K562 (cell line): ENCODE measurements around the gene BIN1. TPM values are rescaled to one million over a fixed set of nuclear protein-coding genes. Genes with fewer than 3 reads are reported as not detected.

Experiments
- ARID2 ChIP-seq: fragments of 450-650 bp; IDR thresholded peaks from 2 replicates; pipeline ENCODE4 v1.6.1; 2017; ENCODE audit warnings: antibody characterized with exemption, mild to moderate bottlenecking
- BCOR ChIP-seq: fragments of 450-650 bp; IDR thresholded peaks from 2 replicates; pipeline ENCODE4 v1.6.1; 2016
- BHLHE40 ChIP-seq: IDR thresholded peaks from 2 replicates; pipeline ENCODE4 v1.6.1; 2011; ENCODE audit warnings: low read length, improper control_type of control experiment
- BRF1 ChIP-seq: IDR thresholded peaks from 3 replicates; pipeline ENCODE4 v1.6.1; 2011; ENCODE audit warnings: borderline replicate concordance, mild to moderate bottlenecking; ENCODE audit not compliant: insufficient read length; ENCODE audit errors: extremely low read depth
- FOXJ2 ChIP-seq: fragments of 200-800 bp; sonication (Bioruptor generic); IDR thresholded peaks from 2 replicates; pipeline ENCODE4 v1.6.1; 2016; ENCODE audit warnings: missing genetic modification characterization, missing compliant biosample characterization
- HCFC1 ChIP-seq: IDR thresholded peaks from 2 replicates; pipeline ENCODE4 v1.6.1; 2012; ENCODE audit warnings: low read depth, low read length, improper control_type of control experiment
- HIVEP1 ChIP-seq: fragments of 250-450 bp; sonication (Bioruptor Pico); IDR thresholded peaks from 2 replicates; pipeline ENCODE4 v1.4.0; 2020; ENCODE audit warnings: mild to moderate bottlenecking
- KDM5B ChIP-seq: fragments of 200-600 bp; sonication (generic); IDR thresholded peaks from 2 replicates; pipeline ENCODE4 v1.6.1; 2012; ENCODE audit warnings: low read depth, mild to moderate bottlenecking, moderate library complexity, low read length, control low read depth, inconsistent platforms; ENCODE audit not compliant: insufficient replicate concordance
- NFATC3 ChIP-seq: fragments of 450-650 bp; IDR thresholded peaks from 2 replicates; pipeline ENCODE4 v1.6.1; 2017; ENCODE audit warnings: mild to moderate bottlenecking
- PPARD ChIP-seq: fragments of 250-450 bp; sonication (Bioruptor Pico); IDR thresholded peaks from 2 replicates; pipeline ENCODE4 v1.8.0; 2022; ENCODE audit warnings: inconsistent platforms, mild to moderate bottlenecking, moderate library complexity
- SAFB ChIP-seq: fragments of 200-400 bp; formaldehyde crosslinking; IDR thresholded peaks from 2 replicates; pipeline ENCODE4 v1.6.1; 2017; ENCODE audit warnings: low read depth, low read length, borderline replicate concordance
- SMAD4 ChIP-seq: fragments of 250-450 bp; sonication (Bioruptor Pico); conservative IDR thresholded peaks from 2 replicates; pipeline ENCODE4 v1.8.0; 2021; ENCODE audit warnings: inconsistent platforms, mild to moderate bottlenecking, moderate library complexity
- SNIP1 ChIP-seq: fragments of 450-650 bp; IDR thresholded peaks from 2 replicates; pipeline ENCODE4 v1.7.1; 2017; ENCODE audit warnings: low read depth, mild to moderate bottlenecking
- TFAM ChIP-seq: fragments of 250-450 bp; sonication (Bioruptor Pico); conservative IDR thresholded peaks from 2 replicates; pipeline ENCODE4 v1.5.0; 2021; ENCODE audit warnings: mild to moderate bottlenecking, moderate library complexity
- VEZF1 ChIP-seq: fragments of 200-800 bp; sonication (Bioruptor generic); IDR thresholded peaks from 2 replicates; pipeline ENCODE4 v1.6.1; 2017; ENCODE audit warnings: missing genetic modification characterization, missing compliant biosample characterization
- ZNF589 ChIP-seq: fragments of 200-800 bp; sonication (Bioruptor generic); IDR thresholded peaks from 2 replicates; pipeline ENCODE4 v1.6.1; 2016; ENCODE audit warnings: low read depth, missing genetic modification characterization, missing compliant biosample characterization
- polyA plus RNA-seq, 8 experiments: library from polyadenylated mRNA; depleted of rRNA in 4 of 8; stranded (reverse) in 5 of 8; unstranded in 3 of 8; fragments of >200 nt; fragmentation: Nextera tagmentation in 2 of 8; fragmentation: Illumina TruSeq in 1 of 8; extraction: Ambion mirVana in 2 of 8; extraction: Trizol in 1 of 8; gene quantifications; 2 replicates each; pipeline versions ENCODE4 v1.2.1 to v1.2.3, GENCODE V29; 2011 to 2014; ENCODE audit warnings: inconsistent platforms in 1 of 8, missing spikeins in 1 of 8
- total RNA-seq, 7 experiments: library from RNA; depleted of rRNA in 6 of 7; stranded (reverse); fragments of >200 nt in 6 of 7; fragmentation: Illumina TruSeq in 2 of 7; extraction: Trizol in 2 of 7; gene quantifications; 2 replicates each; pipeline versions ENCODE4 v1.2.1 to v1.2.3, GENCODE V29; 2011 to 2021; ENCODE audit warnings: low replicate concordance in 1 of 7
- TF ChIP-seq, protein P1 (sequence below): fragments of 250-450 bp; sonication (Bioruptor Pico); IDR thresholded peaks from 2 replicates; pipeline ENCODE4 v1.5.1; 2021; ENCODE audit warnings: mild to moderate bottlenecking
- TF ChIP-seq, protein P2 (sequence below): sonication (generic); formaldehyde crosslinking; IDR thresholded peaks from 2 replicates; pipeline ENCODE4 v1.8.0; 2022; ENCODE audit warnings: mild to moderate bottlenecking, missing genetic modification reagents, borderline replicate concordance
- TF ChIP-seq, protein P3 (sequence below): sonication (generic); formaldehyde crosslinking; IDR thresholded peaks from 2 replicates; pipeline ENCODE4 v1.8.0; 2022; ENCODE audit warnings: mild to moderate bottlenecking, missing genetic modification reagents

BIN1 gene
- total and polyA plus RNA-seq, 9 of the 15 experiments (the other 6 are each of a cell fraction or from before 2014, with no cell fraction given), result 0.04 to 2.8 (median 0.79) TPM; not detected in 1

GRCh38 chr2:127003070-127003800 lies 103.7 kb downstream of the BIN1 start (continued):
- no peak for TF ChIP-seq VEZF1 (CRISPR knock-in tag)
- TF ChIP-seq ARID2, result 0 out of 2 replicates have a peak, but pooled peaks have one; percentile 25
- no peak for TF ChIP-seq FOXJ2 (tag)
- no peak for TF ChIP-seq KDM5B
- TF ChIP-seq ZNF589 (CRISPR knock-in tag), result no peak
- no peak for TF ChIP-seq TFAM
- TF ChIP-seq BHLHE40, result no peak
- TF ChIP-seq HIVEP1, result no peak
- no peak for TF ChIP-seq SAFB
- no peak for TF ChIP-seq PPARD (CRISPR knock-in tag)
- TF ChIP-seq, protein P1, sequence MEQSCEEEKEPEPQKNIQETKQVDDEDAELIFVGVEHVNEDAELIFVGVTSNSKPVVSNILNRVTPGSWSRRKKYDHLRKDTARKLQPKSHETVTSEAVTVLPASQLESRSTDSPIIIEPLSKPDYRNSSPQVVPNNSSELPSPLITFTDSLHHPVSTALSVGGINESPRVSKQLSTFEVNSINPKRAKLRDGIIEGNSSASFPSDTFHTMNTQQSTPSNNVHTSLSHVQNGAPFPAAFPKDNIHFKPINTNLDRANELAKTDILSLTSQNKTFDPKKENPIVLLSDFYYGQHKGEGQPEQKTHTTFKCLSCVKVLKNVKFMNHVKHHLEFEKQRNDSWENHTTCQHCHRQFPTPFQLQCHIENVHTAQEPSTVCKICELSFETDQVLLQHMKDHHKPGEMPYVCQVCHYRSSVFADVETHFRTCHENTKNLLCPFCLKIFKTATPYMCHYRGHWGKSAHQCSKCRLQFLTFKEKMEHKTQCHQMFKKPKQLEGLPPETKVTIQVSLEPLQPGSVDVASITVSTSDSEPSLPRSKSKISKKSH (CRISPR knock-in tag), result no peak
- TF ChIP-seq NFATC3, result no peak
- TF ChIP-seq BRF1, result no peak
- no peak for TF ChIP-seq SNIP1
- TF ChIP-seq BCOR, result no peak
- TF ChIP-seq HCFC1, result no peak
- TF ChIP-seq SMAD4 (CRISPR knock-in tag), result 0 out of 2 replicates have a peak, but pooled peaks have one; percentile 34
- TF ChIP-seq, protein P2, sequence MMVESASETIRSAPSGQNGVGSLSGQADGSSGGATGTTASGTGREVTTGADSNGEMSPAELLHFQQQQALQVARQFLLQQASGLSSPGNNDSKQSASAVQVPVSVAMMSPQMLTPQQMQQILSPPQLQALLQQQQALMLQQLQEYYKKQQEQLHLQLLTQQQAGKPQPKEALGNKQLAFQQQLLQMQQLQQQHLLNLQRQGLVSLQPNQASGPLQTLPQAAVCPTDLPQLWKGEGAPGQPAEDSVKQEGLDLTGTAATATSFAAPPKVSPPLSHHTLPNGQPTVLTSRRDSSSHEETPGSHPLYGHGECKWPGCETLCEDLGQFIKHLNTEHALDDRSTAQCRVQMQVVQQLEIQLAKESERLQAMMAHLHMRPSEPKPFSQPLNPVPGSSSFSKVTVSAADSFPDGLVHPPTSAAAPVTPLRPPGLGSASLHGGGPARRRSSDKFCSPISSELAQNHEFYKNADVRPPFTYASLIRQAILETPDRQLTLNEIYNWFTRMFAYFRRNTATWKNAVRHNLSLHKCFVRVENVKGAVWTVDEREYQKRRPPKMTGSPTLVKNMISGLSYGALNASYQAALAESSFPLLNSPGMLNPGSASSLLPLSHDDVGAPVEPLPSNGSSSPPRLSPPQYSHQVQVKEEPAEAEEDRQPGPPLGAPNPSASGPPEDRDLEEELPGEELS (CRISPR knock-in tag), result no peak
- TF ChIP-seq, protein P3, sequence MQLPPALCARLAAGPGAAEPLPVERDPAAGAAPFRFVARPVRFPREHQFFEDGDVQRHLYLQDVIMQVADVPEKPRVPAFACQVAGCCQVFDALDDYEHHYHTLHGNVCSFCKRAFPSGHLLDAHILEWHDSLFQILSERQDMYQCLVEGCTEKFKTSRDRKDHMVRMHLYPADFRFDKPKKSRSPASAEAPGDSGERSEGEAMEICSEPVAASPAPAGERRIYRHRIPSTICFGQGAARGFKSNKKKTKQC, result no peak
